BE2C (cell line): ENCODE measurements around the gene HAO2.

Source experiments
- DNase-seq: peaks from one replicate; pipeline ENCODE4 v3.0.0-alpha.2; 2020
- H3K27me3 ChIP-seq: fragments of 250-450 bp; sonication (Bioruptor Pico); 2 replicates; pipeline ENCODE4 v1.5.1; 2020; ENCODE audit warnings: mild to moderate bottlenecking
- H3K36me3 ChIP-seq: fragments of 250-450 bp; sonication (Bioruptor Pico); 2 replicates; pipeline ENCODE4 v1.5.1; 2020; ENCODE audit warnings: mild to moderate bottlenecking
- H3K4me1 ChIP-seq: fragments of 250-450 bp; sonication (Bioruptor Pico); 2 replicates; pipeline ENCODE4 v1.5.1; 2020
- H3K4me3 ChIP-seq: 2 replicates; pipeline ENCODE4 v1.5.1; 2011; ENCODE audit warnings: low read depth, low read length
- H3K9me3 ChIP-seq: fragments of 250-450 bp; sonication (Bioruptor Pico); 2 replicates; pipeline ENCODE4 v1.5.1; 2020
- CTCF ChIP-seq: IDR thresholded peaks from 2 replicates; pipeline ENCODE4 v1.5.1; 2012; ENCODE audit warnings: mild to moderate bottlenecking, low read depth, low read length

HAO2 gene

GRCh38 chr1:119438761-119439160 lies 70.2 kb downstream of the HAO2 start:
- H3K36me3 ChIP-seq: no peaks in the 10 kb centered on the region
- no peak overlapping the region for H3K4me3 ChIP-seq
- H3K9me3 ChIP-seq: no peaks in the 10 kb centered on the region
- H3K27me3 ChIP-seq: 0 out of 2 replicates have a peak, but pooled peaks cover 4% of the 10 kb centered on the region
- DNase-seq: no peak
- no peaks in the 10 kb centered on the region for H3K4me1 ChIP-seq
- no peak for TF ChIP-seq CTCF

GRCh38 chr1:119440721-119441307 lies 72.2 kb downstream of the HAO2 start:
- no peak overlapping the region for H3K4me3 ChIP-seq
- H3K4me1 ChIP-seq: no peaks in the 10 kb centered on the region
- no peaks in the 10 kb centered on the region for H3K36me3 ChIP-seq
- TF ChIP-seq CTCF: no peak
- no peaks in the 10 kb centered on the region for H3K9me3 ChIP-seq
- DNase-seq: no peak
- 0 out of 2 replicates have a peak, but pooled peaks cover 4% of the 10 kb centered on the region for H3K27me3 ChIP-seq

- DNase-seq: no peak
- 0 out of 2 replicates have a peak, but pooled peaks cover 4% of the 10 kb centered on the region for H3K27me3 ChIP-seq
- H3K4me1 ChIP-seq: no peaks in the 10 kb centered on the region
- H3K4me3 ChIP-seq: no peak overlapping the region
- no peaks in the 10 kb centered on the region for H3K36me3 ChIP-seq
- no peak for TF ChIP-seq CTCF
- H3K9me3 ChIP-seq: no peaks in the 10 kb centered on the region
Measured at GRCh38 chr1:119442756-119443155, 74.2 kb downstream of the HAO2 start.
